ENCODE measurements around the gene SORCS3. TPM values are rescaled to one million over a fixed set of nuclear protein-coding genes. Genes with fewer than 3 reads are reported as not detected.

Gene SORCS3
- polyA plus RNA-seq, 3 donors, result not detected

DNA sequence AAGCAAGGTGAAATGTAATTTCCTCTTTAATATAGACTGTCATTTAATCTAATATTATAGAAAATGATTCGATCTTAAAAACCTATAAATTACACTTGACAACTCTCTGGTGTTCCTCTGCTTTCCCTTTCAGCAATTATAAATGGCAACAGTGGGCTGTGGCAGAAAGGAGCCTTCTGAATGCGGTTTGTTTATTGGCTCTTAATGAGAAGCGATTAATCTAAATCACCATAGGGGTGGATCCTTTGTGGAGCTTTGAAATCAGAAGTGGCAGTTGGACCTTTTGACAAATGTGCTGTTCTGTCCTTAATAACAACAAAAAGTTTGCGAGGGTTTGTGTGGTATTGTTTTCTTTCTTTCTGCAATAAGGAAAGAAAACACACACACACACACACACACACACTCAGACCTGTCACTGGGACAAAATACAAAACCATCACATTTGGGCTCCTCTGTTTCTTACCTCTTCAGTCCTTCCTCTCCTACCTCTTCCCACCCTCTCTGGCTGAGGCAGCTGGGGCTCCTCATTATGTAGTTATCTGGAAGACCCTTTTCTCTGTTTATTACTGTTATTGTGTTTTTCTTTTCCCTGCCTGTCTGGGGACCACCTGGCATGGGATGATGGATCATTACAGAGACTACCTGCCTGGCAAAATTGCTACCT is 316.2 kb downstream of the SORCS3 start:
- Histone ChIP-seq H3K27ac (ENCODE audit: low read depth in 1 of 2, low read length in 2 of 2) (no peak overlapping the region), H3K4me1 (ENCODE audit: control insufficient read depth in 1 of 2, insufficient read depth in 2 of 2, low read length in 2 of 2) (no peaks in the 10 kb centered on the region), H3K27me3 (ENCODE audit: control insufficient read depth in 2 of 2, insufficient read depth in 2 of 2, low read length in 2 of 2) (no peaks in the 10 kb centered on the region), H3K4me2 (replicated peaks; ENCODE audit: extremely low read depth, low read length, poor library complexity, severe bottlenecking) (no peak overlapping the region), H2AFZ (ENCODE audit: insufficient read depth, low read depth, low read length, poor library complexity, severe bottlenecking) (no peak overlapping the region), H4K20me1 (ENCODE audit: insufficient read depth, low read length) (no peaks in the 10 kb centered on the region), H3K9me3 (replicated peaks in 1 of 2; ENCODE audit: control insufficient read depth in 1 of 2, insufficient read depth in 1 of 2, low read length in 2 of 2) (no peaks in the 10 kb centered on the region), H3K79me2 (ENCODE audit: insufficient read depth, low read length) (no peaks in the 10 kb centered on the region), H3K4me3 (replicated peaks in 1 of 3; ENCODE audit: low read depth in 2 of 3, low read length in 3 of 3) (no peak overlapping the region), H3K36me3 (replicated peaks in 1 of 2; ENCODE audit: control insufficient read depth in 1 of 2, insufficient read depth in 2 of 2, low read length in 2 of 2) (no peaks in the 10 kb centered on the region), H3K9ac (ENCODE audit: insufficient read depth, low read length, poor library complexity, severe bottlenecking) (no peak overlapping the region)
- H3K4me1 Mint-ChIP-seq, result no peaks in the 10 kb centered on the region
- H3K36me3 Mint-ChIP-seq, result no peaks in the 10 kb centered on the region
- H3K4me3 Mint-ChIP-seq, result no peak overlapping the region
- no peak for DNase-seq
- TF ChIP-seq, protein P1, sequence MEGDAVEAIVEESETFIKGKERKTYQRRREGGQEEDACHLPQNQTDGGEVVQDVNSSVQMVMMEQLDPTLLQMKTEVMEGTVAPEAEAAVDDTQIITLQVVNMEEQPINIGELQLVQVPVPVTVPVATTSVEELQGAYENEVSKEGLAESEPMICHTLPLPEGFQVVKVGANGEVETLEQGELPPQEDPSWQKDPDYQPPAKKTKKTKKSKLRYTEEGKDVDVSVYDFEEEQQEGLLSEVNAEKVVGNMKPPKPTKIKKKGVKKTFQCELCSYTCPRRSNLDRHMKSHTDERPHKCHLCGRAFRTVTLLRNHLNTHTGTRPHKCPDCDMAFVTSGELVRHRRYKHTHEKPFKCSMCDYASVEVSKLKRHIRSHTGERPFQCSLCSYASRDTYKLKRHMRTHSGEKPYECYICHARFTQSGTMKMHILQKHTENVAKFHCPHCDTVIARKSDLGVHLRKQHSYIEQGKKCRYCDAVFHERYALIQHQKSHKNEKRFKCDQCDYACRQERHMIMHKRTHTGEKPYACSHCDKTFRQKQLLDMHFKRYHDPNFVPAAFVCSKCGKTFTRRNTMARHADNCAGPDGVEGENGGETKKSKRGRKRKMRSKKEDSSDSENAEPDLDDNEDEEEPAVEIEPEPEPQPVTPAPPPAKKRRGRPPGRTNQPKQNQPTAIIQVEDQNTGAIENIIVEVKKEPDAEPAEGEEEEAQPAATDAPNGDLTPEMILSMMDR (IDR thresholded peaks at IDR 0.05), result no peak
- H3K27ac Mint-ChIP-seq, result no peak overlapping the region
- peaks cover 0 to 1% (median 0%) of the 10 kb centered on the region in 3 donors for H3K27me3 Mint-ChIP-seq (ENCODE audit: low read depth in 3 of 3)
- intact Hi-C loops (cut with micrococcal nuclease), result no loop called here
- WGBS (ENCODE audit: insufficient coverage), result no CpG with 5 or more reads among the region's 4 CpGs
- peaks cover 0 to 8% (median 0%) of the 10 kb centered on the region in 7 donors for H3K9me3 Mint-ChIP-seq

DNA sequence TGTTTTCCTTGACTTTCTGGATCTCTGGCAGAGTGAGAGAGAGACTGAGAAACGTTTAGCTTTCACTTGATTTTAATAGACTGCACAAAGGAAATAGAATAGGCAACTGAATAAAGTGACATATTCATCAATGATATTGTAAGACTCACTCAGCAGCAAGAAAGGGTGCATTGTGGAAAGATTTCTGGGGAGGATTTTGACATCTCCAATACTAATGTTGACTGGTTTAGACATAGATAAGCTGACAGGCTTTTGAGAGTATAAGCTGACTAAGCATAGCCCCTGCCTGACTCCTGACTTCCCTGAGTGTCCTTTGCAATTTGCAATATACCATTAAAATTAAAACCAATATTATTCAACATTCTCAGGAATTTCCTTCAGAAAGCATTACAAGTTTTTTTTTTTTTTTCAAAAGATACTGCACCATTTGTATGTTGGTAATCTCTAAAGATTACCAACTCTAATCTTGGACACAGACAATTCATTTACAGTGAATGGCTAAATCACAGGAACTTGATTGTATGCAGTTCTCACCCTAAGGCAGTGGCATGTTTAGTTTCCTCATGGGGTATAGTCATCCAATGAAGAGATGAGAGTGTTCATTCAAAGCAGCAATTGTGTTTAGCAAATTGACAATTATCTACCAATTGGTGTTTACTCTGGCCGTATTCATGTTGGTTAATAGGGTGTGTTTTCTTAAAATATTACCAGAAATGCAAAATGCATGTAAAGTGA is 325.6 kb downstream of the SORCS3 start:
- Histone ChIP-seq H3K27ac (ENCODE audit: low read depth in 1 of 2, low read length in 2 of 2) (no peak overlapping the region), H3K79me2 (ENCODE audit: insufficient read depth, low read length) (no peaks in the 10 kb centered on the region), H4K20me1 (ENCODE audit: insufficient read depth, low read length) (no peaks in the 10 kb centered on the region), H3K9me3 (replicated peaks in 1 of 2; ENCODE audit: control insufficient read depth in 1 of 2, insufficient read depth in 1 of 2, low read length in 2 of 2) (peaks cover 0 to under 1% of the 10 kb centered on the region in 2 donors), H3K27me3 (ENCODE audit: control insufficient read depth in 2 of 2, insufficient read depth in 2 of 2, low read length in 2 of 2) (no peaks in the 10 kb centered on the region), H2AFZ (ENCODE audit: insufficient read depth, low read depth, low read length, poor library complexity, severe bottlenecking) (no peak overlapping the region), H3K4me3 (replicated peaks in 1 of 3; ENCODE audit: low read depth in 2 of 3, low read length in 3 of 3) (no peak overlapping the region), H3K9ac (ENCODE audit: insufficient read depth, low read length, poor library complexity, severe bottlenecking) (no peak overlapping the region), H3K36me3 (replicated peaks in 1 of 2; ENCODE audit: control insufficient read depth in 1 of 2, insufficient read depth in 2 of 2, low read length in 2 of 2) (no peaks in the 10 kb centered on the region), H3K4me1 (ENCODE audit: control insufficient read depth in 1 of 2, insufficient read depth in 2 of 2, low read length in 2 of 2) (no peaks in the 10 kb centered on the region), H3K4me2 (replicated peaks; ENCODE audit: extremely low read depth, low read length, poor library complexity, severe bottlenecking) (no peak overlapping the region)
- no peak overlapping the region for H3K4me3 Mint-ChIP-seq
- H3K9me3 Mint-ChIP-seq, result peaks cover 2 to 8% (median 5%) of the 10 kb centered on the region in 7 donors
- no peak for DNase-seq
- H3K4me1 Mint-ChIP-seq, result no peaks in the 10 kb centered on the region
- intact Hi-C loops (cut with micrococcal nuclease), result no loop called here
- H3K27ac Mint-ChIP-seq, result no peak overlapping the region
- peaks cover 0 to 1% (median 0%) of the 10 kb centered on the region in 3 donors for H3K27me3 Mint-ChIP-seq (ENCODE audit: low read depth in 3 of 3)
- WGBS (ENCODE audit: insufficient coverage), result no CpG with 5 or more reads among the region's 2 CpGs
- TF ChIP-seq, protein P1 (IDR thresholded peaks at IDR 0.05), result no peak
- H3K36me3 Mint-ChIP-seq, result no peaks in the 10 kb centered on the region
